CD4-positive, alpha-beta T cell treated with Interferon gamma for 1 hour (primary cell): ENCODE results near the gene FBXO11.
"Not testable (repeated sequence)": the region's sequence is repeated elsewhere in the genome, so short reads cannot be mapped to it uniquely, and the experiment has no call there.

Experiments used
- DNase-seq: peaks from one replicate; pipeline ENCODE4 v3.0.0-alpha.2; 2020

FBXO11 gene

DNA sequence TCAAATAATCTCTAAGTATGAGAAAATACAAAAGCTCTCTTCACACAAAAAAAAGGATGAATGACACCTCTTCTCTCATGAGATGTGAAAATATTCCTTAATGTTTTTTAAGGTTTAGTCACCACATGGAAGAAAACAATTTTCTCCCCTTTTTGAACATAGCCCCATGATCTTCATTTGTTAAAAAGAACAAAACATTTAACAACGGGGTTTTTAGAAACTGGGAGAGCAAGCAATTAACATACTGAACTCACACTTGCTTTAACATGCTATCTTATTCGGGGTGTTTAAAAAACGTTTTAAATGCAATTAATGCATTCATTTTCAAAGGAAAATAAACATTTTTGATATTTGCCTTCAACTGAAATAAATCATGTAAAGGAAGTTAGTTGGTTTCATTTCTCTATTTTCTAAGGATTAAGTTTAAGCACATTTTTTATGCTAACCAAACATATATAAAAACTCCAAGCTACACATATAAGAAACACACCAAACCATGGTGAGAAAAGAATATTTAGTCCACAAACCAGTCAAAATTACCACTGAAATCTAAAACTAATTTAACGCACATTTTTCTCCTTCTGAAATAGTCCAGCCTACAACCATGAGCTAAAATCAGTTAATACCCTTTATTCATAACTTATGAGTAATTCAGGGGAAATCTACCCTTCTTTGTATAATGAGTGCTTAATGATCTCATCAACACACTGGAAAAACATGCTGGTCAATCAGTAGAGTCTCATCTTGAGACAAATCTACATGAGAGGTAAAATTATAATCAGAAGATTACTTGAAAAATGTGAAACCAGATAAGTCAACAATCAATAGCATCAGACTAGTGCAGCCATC, 8.2 kb downstream of the FBXO11 start:
- DNase-seq = no peak

DNA sequence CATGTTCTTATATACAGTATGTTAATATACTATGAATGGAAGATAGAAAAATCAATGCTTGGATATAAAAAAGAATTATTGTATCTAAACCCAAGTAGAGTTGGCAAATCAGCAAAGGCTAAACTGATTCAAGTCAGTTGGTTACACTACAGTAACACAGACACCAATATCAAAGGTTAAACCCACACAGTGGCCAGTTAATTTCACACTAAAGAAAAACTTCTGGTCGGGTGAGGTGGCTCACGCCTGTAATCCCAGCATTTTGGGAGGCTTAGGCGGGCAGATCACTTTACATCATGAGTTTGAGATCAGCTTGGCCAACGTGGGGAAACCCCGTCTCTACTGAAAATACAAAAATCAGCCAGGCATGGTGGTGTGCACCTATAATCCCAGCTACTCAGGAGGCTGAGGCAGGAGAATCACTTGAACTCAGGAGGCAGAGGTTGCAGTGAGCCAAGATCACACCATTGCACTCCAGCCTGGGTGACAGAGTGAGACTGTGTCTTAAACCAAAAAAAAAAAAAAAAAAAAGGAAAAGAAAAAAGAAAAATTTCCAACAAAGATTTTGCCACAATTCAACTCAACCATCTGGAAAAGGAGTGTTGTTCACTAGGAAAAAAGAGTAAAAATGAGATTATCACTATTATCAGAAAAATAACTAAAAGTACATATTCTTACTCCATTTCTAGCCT, 9.0 kb downstream of the FBXO11 start:
- DNase-seq = not testable (repeated sequence)

DNA sequence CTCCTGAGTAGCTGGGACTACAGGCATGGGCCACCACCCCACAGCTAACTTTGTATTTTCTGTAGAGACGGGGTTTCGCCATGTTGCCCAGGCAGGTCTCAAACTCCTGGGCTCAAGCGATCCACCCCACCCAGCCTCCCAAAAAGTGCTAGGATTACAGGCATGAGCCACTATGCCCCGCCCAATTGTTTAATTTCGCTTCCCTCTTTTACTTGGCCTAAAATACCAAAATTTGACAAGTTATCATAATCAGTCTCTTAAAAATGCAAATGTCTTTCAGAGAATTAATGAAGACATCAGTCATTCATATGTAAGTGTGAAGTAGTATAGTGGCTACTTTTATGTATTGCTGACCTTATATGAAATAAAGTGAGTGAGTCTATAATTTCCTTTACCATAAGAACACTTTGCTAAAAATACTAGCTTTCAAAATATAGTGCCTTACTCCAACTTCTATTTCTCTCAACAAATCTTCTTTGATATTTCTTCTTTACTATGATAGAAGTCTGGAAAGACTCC, 9.8 kb downstream of the FBXO11 start:
- DNase-seq = no peak

DNA sequence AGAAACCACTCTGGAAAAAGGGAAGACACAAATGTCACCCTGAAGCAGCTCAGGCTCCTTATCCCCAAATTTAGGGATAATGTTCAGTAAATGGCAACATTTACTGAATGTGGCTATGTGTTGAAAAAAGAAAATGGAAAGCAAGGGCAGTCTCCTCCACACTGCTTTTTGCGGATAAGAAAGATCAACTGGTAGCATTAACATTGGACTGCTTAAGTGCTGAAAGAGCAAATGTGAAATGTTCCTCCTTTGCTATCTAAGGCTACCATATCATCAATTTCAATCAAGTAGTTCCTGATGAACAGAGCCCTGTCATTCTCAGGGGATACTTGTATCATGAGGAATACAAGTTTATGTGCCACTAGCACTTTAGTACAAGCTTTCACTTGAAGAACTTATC, 12.5 kb downstream of the FBXO11 start:
- DNase-seq = no peak

DNA sequence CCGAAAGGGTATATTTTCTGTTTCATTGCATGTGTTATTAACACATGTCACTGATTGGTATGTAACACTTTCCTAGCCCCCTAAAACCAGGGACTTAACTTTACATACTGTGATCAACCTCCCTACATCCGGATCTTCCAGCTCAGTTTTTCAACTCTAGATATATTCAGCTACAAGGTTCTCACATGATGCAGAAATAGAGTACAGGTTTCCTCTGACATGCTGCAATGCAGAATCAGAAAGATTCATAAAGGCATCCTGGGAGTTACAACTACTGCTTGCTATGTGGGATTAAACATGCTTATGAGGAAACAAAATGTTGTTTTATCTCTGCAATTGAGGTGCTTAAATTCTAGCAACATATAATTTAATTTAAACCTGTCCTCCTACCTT, 14.0 kb downstream of the FBXO11 start:
- no peak for DNase-seq

DNA sequence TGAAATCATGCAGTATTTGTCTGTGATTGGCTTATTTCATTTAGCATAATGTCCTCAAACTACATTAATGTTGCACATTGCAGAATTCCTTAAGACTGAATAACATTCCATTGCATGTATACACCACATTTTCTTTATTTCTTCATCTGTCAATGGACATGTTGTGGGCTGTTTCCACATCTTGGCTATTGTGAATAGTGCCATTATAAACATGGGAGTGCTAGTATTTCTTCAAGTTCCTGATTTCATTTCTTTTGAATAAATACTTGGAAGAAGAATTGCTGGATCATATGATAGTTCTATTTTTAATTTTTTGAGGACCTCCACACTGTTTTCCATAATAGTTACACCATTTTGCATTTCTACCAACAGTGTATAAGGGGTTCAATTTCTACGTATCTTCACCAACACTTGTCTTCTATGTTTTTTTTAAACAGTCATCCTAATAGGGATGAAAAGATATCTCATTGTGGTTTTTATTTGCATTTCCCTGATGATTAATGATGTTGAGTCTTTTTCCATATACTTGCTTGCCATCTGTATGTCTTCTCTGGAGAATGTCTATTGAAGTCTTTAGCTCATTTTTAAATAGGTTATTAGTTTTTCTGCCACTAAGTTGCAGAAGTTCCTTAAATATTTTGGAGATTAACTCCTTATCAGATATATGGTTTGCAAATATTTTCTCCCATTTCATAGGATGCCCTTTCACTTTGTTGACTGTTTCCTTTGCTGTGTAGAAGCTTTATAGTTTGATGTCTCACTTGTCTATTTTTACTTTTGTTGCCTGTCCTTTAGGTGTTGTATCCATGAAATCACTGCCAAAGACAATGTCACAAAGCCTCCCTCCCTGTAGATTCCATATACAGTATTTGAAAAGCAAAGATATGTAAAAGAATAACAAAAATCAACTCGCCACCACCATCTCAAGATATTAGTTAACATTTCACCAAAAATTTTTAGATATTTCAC, 14.6 kb downstream of the FBXO11 start:
- no peak for DNase-seq

DNA sequence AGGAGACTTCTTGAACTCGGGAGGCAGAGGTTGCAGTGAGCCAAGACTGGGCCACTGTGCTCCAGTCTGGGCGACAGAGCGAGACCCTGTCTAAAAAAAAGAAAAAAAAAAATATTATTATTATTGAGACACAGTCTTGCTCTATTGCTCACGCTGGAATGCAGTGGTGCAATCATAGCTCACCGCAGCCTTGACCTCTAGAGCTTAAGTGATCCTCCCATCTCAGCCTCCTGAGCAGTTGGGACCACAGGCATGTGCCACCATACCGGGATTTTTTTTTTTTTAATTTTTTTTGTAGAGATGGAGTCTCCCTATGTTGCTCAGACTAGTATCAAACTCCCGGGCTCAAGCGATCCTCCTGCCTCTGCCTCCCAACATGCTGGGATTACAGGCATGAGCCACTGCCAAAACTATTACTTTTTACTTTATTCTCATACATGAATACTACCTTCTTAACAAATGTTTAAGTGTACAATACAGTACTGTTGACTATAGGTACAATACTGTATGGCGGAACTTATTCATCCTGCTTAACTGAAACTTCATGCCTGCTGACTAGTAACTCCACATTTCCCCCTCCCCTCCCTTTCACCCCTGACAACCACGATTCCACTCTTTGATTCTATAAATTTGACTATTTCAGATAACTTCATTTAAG, 15.5 kb downstream of the FBXO11 start:
- DNase-seq = no peak

DNA sequence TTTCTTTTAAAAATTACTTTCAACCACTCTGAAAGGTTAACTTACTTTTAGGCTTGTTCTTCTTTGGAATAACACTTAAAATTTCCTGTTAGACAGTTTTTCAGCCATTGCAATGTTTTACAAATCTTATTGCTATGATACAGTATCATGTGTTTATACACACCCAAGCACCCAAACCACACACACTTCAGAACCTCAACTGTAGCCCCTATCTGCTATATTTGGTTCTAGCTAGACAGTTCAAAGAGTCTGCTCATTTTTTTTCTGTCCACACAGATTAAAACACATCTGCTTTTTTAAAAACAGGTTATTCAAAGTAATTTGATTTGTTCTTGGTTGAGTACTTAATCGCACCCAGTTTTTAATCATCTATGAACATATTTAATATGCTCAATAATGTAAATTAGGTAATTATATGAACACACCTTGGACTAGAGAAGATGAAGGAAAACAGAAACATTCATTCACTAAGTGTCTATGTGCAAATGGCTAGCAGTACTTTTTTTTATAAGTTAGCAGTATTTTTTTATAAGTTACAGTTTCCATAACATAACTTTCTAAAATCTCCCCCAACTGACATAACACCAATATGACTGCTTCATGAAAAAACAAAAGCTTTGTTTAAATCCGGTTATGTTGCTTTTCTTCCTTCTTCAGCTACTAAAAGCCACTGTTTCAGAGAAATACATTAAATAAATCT, 17.6 kb downstream of the FBXO11 start:
- DNase-seq = peak; percentile 37

DNA sequence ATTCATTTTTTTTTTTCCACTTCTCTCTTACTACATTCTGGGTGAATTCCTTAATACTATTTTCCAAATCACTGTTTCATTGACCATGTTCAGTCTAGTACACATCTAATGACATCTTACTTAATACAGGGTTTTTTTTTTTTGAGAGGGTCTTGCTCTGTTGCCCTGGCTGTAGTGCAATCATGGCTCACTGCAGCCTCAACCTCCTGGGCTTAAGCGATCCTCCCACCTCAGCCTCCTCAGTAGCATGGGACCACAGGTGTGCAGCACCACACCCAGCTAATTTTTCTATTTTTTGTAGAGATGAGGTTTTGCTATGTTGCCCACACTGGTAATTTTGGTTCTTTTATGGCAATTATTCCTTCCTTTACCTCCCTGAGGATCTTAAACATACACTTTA, 29.4 kb downstream of the FBXO11 start:
- no peak for DNase-seq

DNA sequence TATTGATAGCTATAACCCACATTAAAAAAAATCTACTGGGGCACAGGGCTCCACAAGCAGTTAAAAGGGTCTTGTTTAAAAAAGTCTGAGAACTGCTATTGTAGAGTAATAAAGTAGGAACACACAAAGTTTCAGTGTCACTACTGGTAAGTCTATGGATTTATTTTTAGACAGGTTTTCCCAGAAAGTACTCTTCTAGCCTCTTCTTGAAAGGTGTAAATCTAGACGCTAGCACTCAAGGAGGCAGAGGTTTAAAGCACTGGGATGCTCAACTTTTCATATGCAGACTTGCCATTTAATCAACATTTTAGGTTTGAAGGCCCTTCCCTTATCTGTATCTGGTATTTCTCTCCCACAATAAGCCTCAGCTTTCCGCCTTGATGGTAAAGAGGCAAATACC, 33.4 kb downstream of the FBXO11 start:
- no peak for DNase-seq

DNA sequence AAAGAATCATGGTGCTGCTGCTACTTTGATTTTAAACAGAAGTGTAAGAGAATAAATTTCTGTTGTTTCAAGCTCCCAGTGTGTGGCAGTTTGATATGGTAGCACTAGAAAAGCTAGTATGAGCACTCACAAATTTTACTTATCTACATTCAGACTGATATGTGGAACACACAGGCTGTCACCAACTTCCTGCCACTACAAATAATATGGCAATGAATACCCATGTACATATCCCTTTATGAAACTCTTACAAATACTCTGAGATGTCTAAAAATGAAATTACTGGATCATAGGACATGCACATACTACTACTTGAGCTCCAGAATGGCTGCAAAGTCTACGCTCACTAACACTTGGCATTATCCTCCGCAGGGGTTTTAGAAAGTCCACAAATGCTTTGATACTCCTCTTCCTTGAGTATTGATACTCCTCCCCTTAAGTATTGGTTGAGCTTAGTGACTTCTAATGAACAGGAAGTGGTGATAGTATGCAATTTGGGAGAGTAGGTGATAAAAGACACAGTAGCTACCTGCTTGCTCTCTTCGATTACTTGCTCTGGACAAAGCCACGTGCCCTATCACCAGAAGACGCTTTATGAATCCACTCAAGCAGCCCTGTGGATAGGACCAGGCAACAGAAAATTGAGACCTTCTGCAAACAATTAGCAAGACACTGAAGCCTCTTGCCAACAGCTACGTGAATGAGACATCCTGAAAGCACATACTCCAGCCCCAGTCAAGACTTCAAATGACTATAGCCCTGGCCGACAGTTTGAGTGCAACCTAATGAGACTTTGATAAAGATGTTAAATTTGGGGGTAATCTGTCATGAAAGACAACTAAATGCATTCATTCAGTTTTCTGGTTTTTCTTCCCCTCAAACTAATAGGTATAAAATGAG, 35.4 kb downstream of the FBXO11 start:
- DNase-seq = no peak

DNA sequence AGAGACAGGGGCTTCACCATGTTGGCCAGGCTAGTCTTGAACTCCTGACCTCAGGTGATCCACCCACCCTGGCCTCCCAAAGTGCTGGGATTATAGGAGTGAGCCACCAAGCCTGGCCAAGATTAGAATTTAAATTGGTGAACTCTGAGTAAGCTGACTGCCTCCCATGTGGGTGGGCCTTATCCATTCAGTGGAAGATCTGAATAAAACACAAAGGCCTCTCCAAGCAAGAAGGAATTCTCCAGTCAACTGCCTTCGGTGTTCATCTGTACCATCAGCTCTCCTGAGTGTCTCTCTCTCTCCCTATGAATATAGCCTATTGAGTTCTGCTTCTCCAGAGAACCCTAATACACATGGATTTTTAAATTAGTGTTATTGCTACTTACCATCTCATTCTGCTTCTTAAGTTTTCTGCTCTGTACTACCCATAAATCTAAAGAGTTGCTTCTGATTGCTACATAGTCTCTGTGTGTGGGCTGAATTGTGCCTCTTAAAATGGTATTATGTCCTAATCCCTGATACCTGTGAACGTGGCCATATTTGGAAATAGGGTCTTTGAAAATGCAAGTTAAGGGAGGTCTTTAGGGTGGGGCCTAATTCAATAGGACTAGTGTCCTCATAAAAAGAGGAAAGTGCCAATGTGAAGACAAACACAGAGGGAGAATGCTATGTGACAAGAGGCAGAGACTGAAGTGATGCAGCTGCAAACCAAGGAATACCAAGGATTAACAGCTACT, 36.3 kb downstream of the FBXO11 start:
- no peak for DNase-seq

DNA sequence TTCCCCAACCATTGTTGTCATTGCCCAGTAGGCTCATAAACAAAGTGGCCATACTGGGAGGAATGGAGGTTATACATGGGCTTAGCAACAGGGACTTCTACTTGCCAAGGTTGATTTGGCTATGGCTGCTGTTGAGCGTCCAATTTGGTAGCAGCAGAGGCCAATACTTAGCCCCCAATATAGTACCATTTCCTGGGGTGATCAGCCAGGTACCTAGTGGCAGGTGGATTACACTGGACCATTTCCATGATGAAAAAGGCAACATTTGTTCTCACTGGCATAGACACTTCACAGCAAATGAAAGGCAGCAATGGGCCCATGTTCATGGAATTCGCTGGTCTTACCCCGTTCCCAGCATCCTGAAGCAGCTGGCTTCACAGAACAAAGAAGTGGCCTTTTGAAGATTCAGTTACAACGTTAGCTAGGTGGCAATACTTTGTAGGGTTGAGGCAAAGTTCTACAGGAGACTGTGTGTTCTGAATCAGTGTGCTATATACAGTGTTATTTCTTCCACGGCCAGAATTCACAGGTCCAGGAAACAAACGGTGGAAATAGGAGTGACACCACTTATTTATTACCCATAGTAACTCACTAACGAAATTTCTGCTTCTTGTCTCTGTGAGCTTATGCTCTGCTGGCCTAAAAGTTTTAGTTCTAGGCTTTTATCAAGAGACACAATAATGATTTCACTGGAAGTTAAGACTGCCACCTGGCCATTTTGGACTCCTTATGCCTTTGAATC, 37.5 kb downstream of the FBXO11 start:
- DNase-seq = no peak

DNA sequence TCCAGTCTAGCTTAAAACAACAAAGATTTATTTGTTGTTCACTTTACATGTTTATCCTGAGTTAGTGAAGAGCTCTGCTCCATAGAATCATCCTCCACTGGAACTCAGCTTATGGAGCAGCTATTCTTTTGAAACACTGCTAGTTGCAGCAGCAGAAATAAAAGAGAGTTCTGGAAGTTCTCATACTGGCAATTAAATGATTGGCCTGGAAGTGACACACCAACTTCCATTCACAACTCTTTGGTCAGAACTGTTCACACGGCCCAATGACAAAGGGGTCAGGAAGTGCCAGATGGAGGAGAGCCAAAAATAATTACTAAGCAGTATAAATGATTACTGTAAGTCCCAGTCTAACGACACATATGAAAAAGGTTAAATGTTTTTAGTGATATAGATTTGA, 39.1 kb downstream of the FBXO11 start:
- no peak for DNase-seq

DNA sequence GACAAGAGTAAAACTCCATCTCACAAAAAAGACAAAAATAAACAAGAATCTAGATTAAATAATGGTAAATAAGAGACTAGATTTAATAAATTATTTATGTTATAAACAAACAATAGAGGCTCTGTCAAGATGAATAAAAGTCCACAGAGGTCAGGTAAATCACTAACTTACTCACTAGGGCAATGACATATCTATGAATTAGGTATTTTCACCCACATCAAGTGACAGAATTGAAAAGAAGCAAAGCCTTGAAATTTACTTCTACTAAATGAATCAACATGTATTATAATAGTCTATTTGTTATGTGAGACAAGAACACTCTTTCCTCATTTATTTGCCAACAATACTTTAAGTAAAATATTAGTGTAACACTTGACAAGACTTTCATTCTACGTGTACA, 41.7 kb downstream of the FBXO11 start:
- DNase-seq = no peak

DNA sequence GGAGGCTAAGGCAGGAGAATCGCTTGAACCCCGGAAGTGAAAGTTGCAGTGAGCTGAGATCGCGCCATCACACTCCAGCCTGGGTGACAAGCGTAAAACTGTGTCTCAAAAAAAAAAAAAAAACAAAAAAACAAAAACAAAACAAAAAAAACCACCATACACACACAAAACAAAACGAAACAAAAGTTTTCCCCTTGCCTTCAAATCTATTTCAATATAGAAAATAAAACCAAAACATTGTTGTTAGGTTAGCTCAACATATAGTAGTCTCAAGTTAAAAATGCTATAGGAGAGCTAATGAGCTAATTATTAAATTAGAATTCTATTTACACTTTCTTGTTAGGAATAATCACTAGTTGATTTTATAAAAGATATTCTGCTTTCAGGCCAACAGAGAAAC, 43.3 kb downstream of the FBXO11 start:
- no peak for DNase-seq

DNA sequence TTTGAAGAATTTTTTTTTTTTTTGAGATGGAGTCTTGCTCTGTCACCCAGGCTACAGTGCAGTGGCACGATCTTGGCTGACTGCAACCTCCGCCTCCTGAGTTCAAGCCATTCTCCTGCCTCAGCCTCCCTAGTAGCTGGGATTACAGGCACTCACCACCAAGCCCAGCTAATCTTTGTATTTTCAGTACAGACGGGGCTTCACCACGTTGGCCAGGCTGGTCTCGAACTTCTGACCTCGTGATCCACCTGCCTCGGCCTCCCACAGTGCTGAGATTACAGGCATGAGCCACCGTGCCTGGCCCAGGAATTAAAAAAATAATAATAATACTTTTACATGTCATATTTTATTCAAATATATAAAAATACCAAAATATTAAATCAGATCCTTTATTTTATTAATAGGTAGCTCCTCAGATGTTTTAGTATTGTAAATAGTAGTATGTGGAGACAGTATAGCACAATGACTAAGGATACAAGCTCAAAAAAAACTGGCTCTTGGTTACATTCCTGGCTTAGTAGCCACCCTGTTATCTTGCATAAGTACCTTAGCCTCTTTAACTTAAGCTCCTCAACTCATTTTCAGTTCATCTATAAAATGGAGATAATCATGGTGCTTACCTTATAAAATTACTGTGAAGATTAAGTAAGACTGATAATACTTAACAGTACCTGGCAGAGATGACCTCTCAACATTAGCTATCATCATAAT, 53.1 kb downstream of the FBXO11 start:
- DNase-seq = not testable (repeated sequence)

DNA sequence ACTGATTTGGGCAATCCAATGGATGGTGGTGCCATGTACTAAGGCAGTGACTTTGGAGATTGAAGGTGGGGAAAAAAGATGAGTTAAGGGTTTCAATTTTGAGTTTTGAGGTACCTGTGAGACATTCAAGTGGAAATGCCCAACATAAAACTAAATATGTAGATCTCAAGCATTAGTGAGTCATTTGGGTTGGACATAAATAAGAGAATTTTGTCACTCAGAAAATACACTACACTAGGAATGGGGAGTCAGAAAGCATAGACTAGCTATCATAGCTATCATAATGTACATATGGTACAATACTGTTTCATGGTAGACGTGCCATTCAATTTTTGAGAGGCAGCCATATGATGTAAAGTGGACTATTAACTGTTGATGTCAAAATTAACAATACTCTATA, 56.1 kb downstream of the FBXO11 start:
- no peak for DNase-seq

DNA sequence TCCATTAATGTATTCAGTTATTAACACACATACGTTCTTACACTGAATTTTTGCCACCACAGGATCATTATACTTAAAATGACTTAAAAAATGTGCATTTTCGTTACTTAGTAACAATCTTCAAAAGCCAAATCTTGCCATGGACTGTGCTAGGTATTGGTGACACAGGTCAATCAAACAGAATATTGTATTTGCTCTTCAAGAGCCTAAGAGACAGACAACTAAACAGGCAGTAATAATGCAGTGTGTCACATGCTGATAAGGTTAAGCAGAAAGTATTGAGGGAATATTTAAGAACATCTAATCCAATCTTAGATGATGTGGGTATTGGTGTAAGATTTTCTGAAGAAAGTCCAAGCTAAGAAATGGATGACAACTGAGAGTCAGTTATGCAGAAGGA, 56.9 kb downstream of the FBXO11 start:
- DNase-seq = no peak
